HepG2 (cell line): ENCODE data around the gene KDM3B. TPM values are rescaled to one million over a fixed set of nuclear protein-coding genes. Genes with fewer than 3 reads are reported as not detected.

ENCODE experiments used
- ARID4A ChIP-seq: sonication (generic); formaldehyde crosslinking; IDR thresholded peaks from 2 replicates; pipeline ENCODE4 v1.5.0; 2020; ENCODE audit warnings: mild to moderate bottlenecking, missing genetic modification reagents, borderline replicate concordance
- FOXC1 ChIP-seq: sonication (generic); formaldehyde crosslinking; IDR thresholded peaks from 2 replicates; pipeline ENCODE4 v1.8.0; 2022; ENCODE audit warnings: mild to moderate bottlenecking, missing genetic modification reagents, borderline replicate concordance
- FOXK1 ChIP-seq: sonication (generic); formaldehyde crosslinking; IDR thresholded peaks from 2 replicates; pipeline ENCODE4 v1.4.0; 2020; ENCODE audit warnings: low read depth, missing genetic modification reagents, borderline replicate concordance
- HDAC6 ChIP-seq: fragments of 200-600 bp; sonication (generic); IDR thresholded peaks from 2 replicates; pipeline ENCODE4 v1.7.0; 2017; ENCODE audit warnings: mild to moderate bottlenecking, antibody characterized with exemption, low read length, low read depth
- HINFP ChIP-seq: sonication (generic); formaldehyde crosslinking; IDR thresholded peaks from 2 replicates; pipeline ENCODE4 v1.4.0; 2020; ENCODE audit warnings: low read depth, mild to moderate bottlenecking, missing genetic modification reagents
- HOXD1 ChIP-seq: sonication (generic); formaldehyde crosslinking; IDR thresholded peaks from 2 replicates; pipeline ENCODE4 v1.5.0; 2020; ENCODE audit warnings: missing genetic modification reagents
- NBN ChIP-seq: fragments of 450-650 bp; conservative IDR thresholded peaks from 2 replicates; pipeline ENCODE4 v1.6.1; 2017
- NCOA1 ChIP-seq: sonication (generic); formaldehyde crosslinking; IDR thresholded peaks from 2 replicates; pipeline ENCODE4 v1.9.0; 2021; ENCODE audit warnings: missing genetic modification reagents
- PCBP1 ChIP-seq: fragments of 200-400 bp; formaldehyde crosslinking; IDR thresholded peaks from 2 replicates; pipeline ENCODE4 v1.6.1; 2017; ENCODE audit warnings: mild to moderate bottlenecking, low read depth, low read length, borderline replicate concordance
- PCBP2 ChIP-seq: fragments of 200-400 bp; formaldehyde crosslinking; optimal IDR thresholded peaks from 2 replicates; pipeline ENCODE3; 2018; ENCODE audit warnings: low read length, low read depth; ENCODE audit not compliant: poor library complexity, severe bottlenecking
- POLR2AphosphoS5 ChIP-seq: IDR thresholded peaks from 2 replicates; pipeline ENCODE4 v1.6.1; 2012; ENCODE audit warnings: low read depth, low read length
- SMAD9 ChIP-seq: sonication (generic); formaldehyde crosslinking; IDR thresholded peaks from 2 replicates; pipeline ENCODE4 v1.5.1; 2020; ENCODE audit warnings: mild to moderate bottlenecking, missing genetic modification reagents
- SMC3 ChIP-seq: IDR thresholded peaks from 2 replicates; pipeline ENCODE4 v1.6.1; 2011; ENCODE audit warnings: low read length, improper control_type of control experiment
- SP4 ChIP-seq: sonication (generic); formaldehyde crosslinking; IDR thresholded peaks from 2 replicates; pipeline ENCODE4 v1.8.1; 2023; ENCODE audit warnings: mild to moderate bottlenecking, missing genetic modification reagents
- SRY ChIP-seq: sonication (generic); formaldehyde crosslinking; IDR thresholded peaks from 2 replicates; pipeline ENCODE4 v1.8.0; 2022; ENCODE audit warnings: mild to moderate bottlenecking, missing genetic modification reagents
- TCF7L2 ChIP-seq: IDR thresholded peaks from 2 replicates; pipeline ENCODE4 v1.6.1; 2011; ENCODE audit warnings: mild to moderate bottlenecking, low read depth, low read length, moderate library complexity
- ZFX ChIP-seq: sonication (generic); formaldehyde crosslinking; IDR thresholded peaks from 2 replicates; pipeline ENCODE4 v1.4.0; 2020; ENCODE audit warnings: mild to moderate bottlenecking, low read depth, missing genetic modification reagents, moderate library complexity
- ZKSCAN1 ChIP-seq: fragments of 150-350 bp; IDR thresholded peaks from 2 replicates; pipeline ENCODE4 v1.6.1; 2014; ENCODE audit warnings: low read length
- ZNF503 ChIP-seq: sonication (generic); formaldehyde crosslinking; IDR thresholded peaks from 2 replicates; pipeline ENCODE4 v1.4.0; 2020; ENCODE audit warnings: missing genetic modification reagents
- ZNF547 ChIP-seq: sonication (generic); formaldehyde crosslinking; IDR thresholded peaks from 2 replicates; pipeline ENCODE4 v1.5.1; 2020; ENCODE audit warnings: mild to moderate bottlenecking, missing genetic modification reagents
- ZNF562 ChIP-seq: sonication (generic); formaldehyde crosslinking; IDR thresholded peaks from 2 replicates; pipeline ENCODE4 v1.8.0; 2022; ENCODE audit warnings: missing genetic modification reagents, borderline replicate concordance
- ZNF605 ChIP-seq: sonication (generic); formaldehyde crosslinking; IDR thresholded peaks from 2 replicates; pipeline ENCODE4 v1.8.0; 2022; ENCODE audit warnings: mild to moderate bottlenecking, missing genetic modification reagents
- ZNF773 ChIP-seq: sonication (generic); formaldehyde crosslinking; IDR thresholded peaks from 2 replicates; pipeline ENCODE4 v1.4.0; 2020; ENCODE audit warnings: missing genetic modification reagents, borderline replicate concordance
- ZNF850 ChIP-seq: sonication (generic); formaldehyde crosslinking; conservative IDR thresholded peaks from 2 replicates; pipeline ENCODE4 v1.9.0; 2021; ENCODE audit warnings: mild to moderate bottlenecking, missing genetic modification reagents
- polyA plus RNA-seq, 8 experiments: library from polyadenylated mRNA; depleted of rRNA in 3 of 8; stranded (reverse) in 7 of 8; unstranded in 1 of 8; fragments of >200 nt; fragmentation: Illumina TruSeq in 4 of 8; extraction: Trizol in 4 of 8; gene quantifications; 2 replicates each; pipeline versions ENCODE4 v1.2.1 to v1.2.3, GENCODE V29; 2011 to 2016; ENCODE audit warnings: low read depth in 4 of 8, missing spikeins in 1 of 8, mixed read lengths in 1 of 8; ENCODE audit not compliant: insufficient read depth in 1 of 8
- total RNA-seq, 5 experiments: library from RNA; depleted of rRNA; stranded (reverse); fragments of >200 nt; fragmentation: Illumina TruSeq; extraction: Trizol; gene quantifications; 2 replicates each; pipeline ENCODE4 v1.2.3, GENCODE V29; 2016; ENCODE audit warnings: low read depth in 1 of 5

Gene KDM3B
- total and polyA plus RNA-seq, 2 of the 13 experiments (the other 11 are each of a cell fraction or from before 2014, with no cell fraction given): 19.7 to 34.3 TPM

- TF ChIP-seq ZKSCAN1 (no peak), ZFX (CRISPR knock-in tag) (peak; percentile 56; the same call in 1 of the 2 replicates), TCF7L2 (no peak), ZNF850 (CRISPR knock-in tag) (no peak), SMAD9 (CRISPR knock-in tag) (no peak), SRY (no peak), FOXK1 (no peak), ZNF605 (CRISPR knock-in tag) (peak; percentile 24; the same call in 1 of the 2 replicates), NCOA1 (CRISPR knock-in tag) (no peak), SP4 (CRISPR knock-in tag) (peak; percentile 22; the same call in 1 of the 2 replicates), PCBP2 (no peak), ZNF562 (CRISPR knock-in tag) (no peak), SMC3 (peak; percentile 32; the same call in 1 of the 2 replicates), ZNF547 (CRISPR knock-in tag) (0 out of 2 replicates have a peak, but pooled peaks have one; percentile 33), ZNF773 (CRISPR knock-in tag) (no peak), POLR2AphosphoS5 (no peak), HDAC6 (no peak), ZNF503 (CRISPR knock-in tag) (no peak), FOXC1 (no peak), ARID4A (CRISPR knock-in tag) (peak; percentile 38), HOXD1 (CRISPR knock-in tag) (no peak), HINFP (CRISPR knock-in tag) (0 out of 2 replicates have a peak, but pooled peaks have one; percentile 39), PCBP1 (peak; percentile 54; the same call in 1 of the 2 replicates), NBN (no peak)
Observed at GRCh38 chr5:138449501-138450239, 97.2 kb downstream of the KDM3B start (continued).
